HG03060 (cell line): ENCODE results near the gene RBX1.

ENCODE experiments used
- ATAC-seq: cut with Tn5 transposase; IDR thresholded peaks from one replicate; pipeline ENCODE4 v1.9.1; 2021; ENCODE audit warnings: low read depth, moderate number of reproducible peaks; ENCODE audit not compliant: unreplicated experiment

The RBX1 gene

GRCh38 chr22:41021061-41021612 is 70.0 kb downstream of the RBX1 start:
- ATAC-seq: no peak

GRCh38 chr22:41021613-41022454 is 70.7 kb downstream of the RBX1 start:
- ATAC-seq: no peak

- ATAC-seq: no peak
These were observed 71.5 kb downstream of the RBX1 start for GRCh38 chr22:41022470-41023298.
